Transverse colon (tissue), 3 donors: Measurements from ENCODE around the gene RBSN.

Experiments used
- POLR2A ChIP-seq: fragments of 450-650 bp; IDR thresholded peaks from one replicate; pipeline ENCODE4 v1.6.1; 2016; ENCODE audit warnings: antibody characterized with exemption, mild to moderate bottlenecking, moderate library complexity
- TF ChIP-seq, protein P1 (sequence below), 5 experiments: fragments of 200-600 bp in 3 of 5; fragments of 450-650 bp in 2 of 5; sonication (generic) in 3 of 5; IDR thresholded peaks; 1 replicate in 2 of 5; 2 replicates in 3 of 5; pipeline ENCODE4 v1.5.1; 2016 to 2017; ENCODE audit warnings: antibody characterized with exemption in 5 of 5, inconsistent platforms in 3 of 5, mild to moderate bottlenecking in 2 of 5, moderate library complexity in 1 of 5

DNA sequence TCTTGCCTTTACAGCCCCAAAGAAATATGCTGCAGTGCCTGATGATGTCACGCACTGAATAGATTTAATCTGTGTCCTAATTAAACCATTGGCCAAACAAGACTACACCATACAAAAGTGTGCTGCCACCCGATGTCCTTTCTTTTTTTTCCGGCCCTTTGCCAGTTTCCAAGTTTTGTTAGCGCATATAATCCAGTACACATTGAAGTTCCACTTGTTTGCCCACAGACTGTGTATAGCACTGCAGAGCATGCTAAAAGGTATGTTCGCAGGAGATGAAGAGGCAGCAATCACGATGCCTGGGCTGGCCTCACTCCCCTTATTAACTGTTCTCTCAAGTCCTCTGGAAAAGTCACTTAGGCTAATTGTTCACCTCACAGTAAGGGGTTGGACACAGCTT, 60.6 kb downstream of the RBSN start:
- TF ChIP-seq, protein P1, sequence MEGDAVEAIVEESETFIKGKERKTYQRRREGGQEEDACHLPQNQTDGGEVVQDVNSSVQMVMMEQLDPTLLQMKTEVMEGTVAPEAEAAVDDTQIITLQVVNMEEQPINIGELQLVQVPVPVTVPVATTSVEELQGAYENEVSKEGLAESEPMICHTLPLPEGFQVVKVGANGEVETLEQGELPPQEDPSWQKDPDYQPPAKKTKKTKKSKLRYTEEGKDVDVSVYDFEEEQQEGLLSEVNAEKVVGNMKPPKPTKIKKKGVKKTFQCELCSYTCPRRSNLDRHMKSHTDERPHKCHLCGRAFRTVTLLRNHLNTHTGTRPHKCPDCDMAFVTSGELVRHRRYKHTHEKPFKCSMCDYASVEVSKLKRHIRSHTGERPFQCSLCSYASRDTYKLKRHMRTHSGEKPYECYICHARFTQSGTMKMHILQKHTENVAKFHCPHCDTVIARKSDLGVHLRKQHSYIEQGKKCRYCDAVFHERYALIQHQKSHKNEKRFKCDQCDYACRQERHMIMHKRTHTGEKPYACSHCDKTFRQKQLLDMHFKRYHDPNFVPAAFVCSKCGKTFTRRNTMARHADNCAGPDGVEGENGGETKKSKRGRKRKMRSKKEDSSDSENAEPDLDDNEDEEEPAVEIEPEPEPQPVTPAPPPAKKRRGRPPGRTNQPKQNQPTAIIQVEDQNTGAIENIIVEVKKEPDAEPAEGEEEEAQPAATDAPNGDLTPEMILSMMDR (IDR thresholded peaks at IDR 0.05), result no peak
- no peak for TF ChIP-seq POLR2A
